Neural cell (in vitro differentiated cells): Measurements from ENCODE around the gene MACF1.
"Not testable (repeated sequence)": the region's sequence is repeated elsewhere in the genome, so short reads cannot be mapped to it uniquely, and the experiment has no call there.

Source experiments
- CTCF ChIP-seq: fragments of 450-650 bp; IDR thresholded peaks from 2 replicates; pipeline ENCODE4 v1.5.1; 2014; ENCODE audit warnings: antibody characterized with exemption, mild to moderate bottlenecking, moderate library complexity; ENCODE audit not compliant: poor library complexity, severe bottlenecking
- EP300 ChIP-seq: fragments of 450-650 bp; conservative IDR thresholded peaks from 2 replicates; pipeline ENCODE4 v1.6.1; 2014; ENCODE audit warnings: antibody characterized with exemption, mild to moderate bottlenecking, moderate library complexity; ENCODE audit not compliant: poor library complexity, severe bottlenecking
- EZH2 ChIP-seq: fragments of 200-600, 300-800 bp; shearing (Covaris generic), sonication (generic); IDR thresholded peaks from 2 replicates; pipeline ENCODE4 v1.6.1; 2014; ENCODE audit warnings: antibody characterized with exemption, low read length, borderline replicate concordance, mild to moderate bottlenecking; ENCODE audit not compliant: insufficient read depth, poor library complexity, severe bottlenecking
- POLR2AphosphoS5 ChIP-seq: IDR thresholded peaks from 2 replicates; pipeline ENCODE4 v1.6.1; 2012
- TAF1 ChIP-seq: IDR thresholded peaks from 2 replicates; pipeline ENCODE4 v1.6.1; 2012; ENCODE audit warnings: low read depth

GRCh38 chr1:39517936-39518335, 313.4 kb downstream of the MACF1 start:
- not testable (repeated sequence) for TF ChIP-seq CTCF, EZH2, TAF1, POLR2AphosphoS5, EP300
